NOMO-1 treated with dmso at 0.1 percent for 144 hours (cell line): ENCODE measurements around the gene CA5A.
A peak's percentile ranks its signal among the peaks of the same experiment; 100 is the strongest.
"Not testable (repeated sequence)": the region's sequence is repeated elsewhere in the genome, so short reads cannot be mapped to it uniquely, and the experiment has no call there.

Experiments
- DNase-seq: peaks from one replicate; lab custom pipeline; 2025; ENCODE audit not compliant: unreplicated experiment; lab: John Stamatoyannopoulos, UW

Gene CA5A

DNA sequence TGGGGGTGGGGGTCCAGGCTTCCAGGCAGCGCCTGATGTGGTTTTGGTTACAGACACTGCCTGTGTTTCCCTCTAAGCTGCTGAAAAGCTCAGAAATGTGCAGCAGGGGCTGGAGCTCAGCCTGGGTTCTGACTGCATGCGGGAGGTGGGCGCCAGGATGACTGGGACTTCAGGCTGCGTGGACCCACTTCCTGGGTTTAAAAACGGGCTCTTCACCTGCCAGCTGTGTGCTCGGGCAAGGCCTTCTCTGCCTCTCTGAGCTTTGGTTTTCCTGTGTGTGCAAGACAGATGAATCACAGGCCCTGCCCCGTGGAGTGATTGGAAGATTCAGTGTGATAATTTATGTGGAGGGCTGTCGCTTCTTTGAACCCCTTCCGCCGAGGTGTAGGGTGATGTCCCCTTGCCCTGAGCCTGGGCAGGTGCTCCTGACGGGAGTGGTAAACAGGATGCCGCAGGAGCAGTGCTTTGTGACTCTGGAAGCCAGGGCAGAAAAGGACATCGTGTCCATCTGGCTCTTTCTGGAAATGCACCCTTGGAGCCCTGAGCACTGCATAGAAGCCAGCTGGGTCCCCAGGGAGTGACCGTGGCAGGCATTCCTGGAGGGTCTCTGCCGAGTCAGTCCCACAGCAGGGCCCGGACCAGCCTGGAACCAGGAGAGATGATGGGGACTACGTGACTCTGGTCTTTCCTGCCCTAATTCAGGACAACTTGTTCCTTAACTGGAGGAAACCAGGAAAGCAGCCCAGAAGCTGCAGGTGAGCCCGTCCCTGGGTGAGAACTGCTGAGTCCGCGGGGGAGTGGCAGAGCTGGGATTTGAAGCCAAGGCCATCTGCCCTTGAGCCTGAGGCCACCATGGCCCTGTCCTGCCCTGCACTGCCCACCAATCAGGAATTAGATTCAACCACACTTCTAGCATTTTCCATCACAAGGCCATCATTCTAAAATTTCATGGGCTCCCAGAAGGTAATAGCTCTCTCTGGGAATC, 38.5 kb downstream of the CA5A start:
- DNase-seq, result no peak

DNA sequence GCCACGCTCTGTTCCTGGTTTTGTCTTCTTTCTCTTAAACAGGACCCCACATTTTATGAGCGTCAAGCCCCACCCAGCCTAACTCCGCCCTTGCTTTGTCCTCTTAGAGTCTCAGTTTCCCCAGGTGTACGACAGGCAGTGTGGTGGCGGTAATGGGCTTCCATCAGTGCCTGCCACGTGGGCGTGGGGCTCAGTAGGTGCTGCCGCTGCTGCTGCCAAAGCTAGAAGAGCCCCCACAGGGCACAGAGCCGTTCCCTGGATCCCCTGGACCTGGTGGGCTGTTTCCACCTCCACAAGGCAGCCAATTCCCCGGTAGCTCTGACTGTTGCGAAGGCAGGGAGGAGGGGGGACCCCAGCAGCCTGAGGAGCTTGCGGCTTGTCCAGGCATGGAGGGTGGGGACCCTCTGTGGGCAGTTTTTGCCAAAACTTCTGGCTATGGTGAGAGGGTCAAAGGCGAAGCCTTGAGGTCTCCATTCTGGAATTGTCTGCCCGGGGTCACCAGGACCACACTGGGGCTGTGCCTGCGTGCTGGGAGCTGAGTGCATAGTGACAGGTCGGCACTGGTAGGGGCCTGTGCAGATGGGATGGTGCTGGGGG, 39.3 kb downstream of the CA5A start:
- DNase-seq, result not testable (repeated sequence)

DNA sequence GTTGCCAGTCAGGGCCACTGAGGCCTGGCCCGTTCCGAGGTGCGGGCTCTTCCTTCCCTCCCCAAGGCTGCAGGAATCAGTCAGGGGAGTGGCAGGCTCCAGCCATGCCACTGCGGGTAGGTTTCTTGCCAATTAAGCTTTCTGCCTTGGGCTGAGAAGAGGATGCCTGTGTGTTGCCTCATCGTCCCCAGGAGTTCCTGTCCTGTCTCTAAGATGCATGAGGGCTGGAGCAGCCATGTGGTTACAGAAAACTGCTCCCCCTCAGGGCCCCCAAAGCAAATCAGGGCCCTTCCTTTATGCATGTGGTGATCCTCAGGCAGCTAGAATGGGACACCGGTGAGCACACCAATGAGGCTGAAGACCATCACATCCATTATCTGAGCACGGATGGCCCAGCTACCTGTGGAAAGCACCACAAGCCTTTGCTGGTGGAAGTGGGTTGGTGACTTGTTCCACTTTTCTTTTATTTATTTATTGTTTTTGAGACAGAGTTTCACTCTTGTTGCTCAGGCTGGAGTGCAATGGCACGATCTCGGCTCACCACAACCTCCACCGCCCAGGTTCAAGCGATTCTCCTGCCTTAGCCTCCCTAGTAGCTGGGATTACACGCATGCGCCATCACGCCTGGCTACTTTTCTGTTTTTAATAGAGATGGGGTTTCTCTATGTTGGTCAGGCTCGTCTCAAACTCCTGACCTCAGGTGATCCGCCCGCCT, 40.0 kb downstream of the CA5A start:
- not testable (repeated sequence) for DNase-seq

DNA sequence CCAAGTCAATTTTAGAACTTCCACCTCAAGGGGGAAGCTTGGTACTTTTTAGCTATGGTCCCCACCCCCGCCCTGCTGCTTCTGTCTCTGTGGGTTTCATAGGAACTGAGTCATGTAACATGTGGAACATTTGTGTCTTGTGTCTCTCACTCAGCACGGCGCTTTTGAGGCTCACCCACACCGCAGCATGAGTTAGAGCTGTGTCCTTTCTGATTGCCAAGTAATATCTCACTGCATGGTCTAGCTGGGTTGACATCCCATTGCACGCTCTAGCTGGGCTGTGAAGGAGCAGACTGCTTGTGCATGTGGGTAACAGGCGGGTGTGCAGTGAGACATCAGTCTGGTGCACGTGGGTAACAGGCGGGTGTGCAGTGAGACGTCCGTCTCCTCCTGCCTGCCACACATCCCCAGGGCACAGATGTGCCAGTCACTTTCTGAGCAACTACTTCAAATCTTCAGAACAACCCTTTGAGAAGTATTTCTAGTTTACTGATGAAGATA, 40.6 kb downstream of the CA5A start:
- peak; percentile 18 for DNase-seq

DNA sequence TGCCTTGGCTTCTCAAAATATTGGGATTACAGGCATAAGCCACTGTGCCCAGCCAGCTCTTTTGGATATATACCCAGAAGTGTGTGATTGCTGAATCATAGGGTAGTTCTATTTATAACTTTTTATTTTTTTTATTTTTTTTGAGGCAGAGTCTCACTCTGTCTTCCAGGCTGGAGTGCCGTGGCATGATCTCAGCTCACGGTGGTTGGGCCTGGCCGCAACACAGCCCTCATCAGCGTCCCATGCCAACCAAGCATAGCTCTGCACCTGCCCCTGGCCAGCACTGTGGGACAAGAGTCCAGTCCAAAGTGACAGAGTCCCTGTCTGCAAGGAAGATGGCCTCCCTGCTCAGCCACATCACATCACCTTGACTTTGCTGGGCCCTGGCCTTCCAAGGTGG, 42.3 kb downstream of the CA5A start:
- DNase-seq, result not testable (repeated sequence)

DNA sequence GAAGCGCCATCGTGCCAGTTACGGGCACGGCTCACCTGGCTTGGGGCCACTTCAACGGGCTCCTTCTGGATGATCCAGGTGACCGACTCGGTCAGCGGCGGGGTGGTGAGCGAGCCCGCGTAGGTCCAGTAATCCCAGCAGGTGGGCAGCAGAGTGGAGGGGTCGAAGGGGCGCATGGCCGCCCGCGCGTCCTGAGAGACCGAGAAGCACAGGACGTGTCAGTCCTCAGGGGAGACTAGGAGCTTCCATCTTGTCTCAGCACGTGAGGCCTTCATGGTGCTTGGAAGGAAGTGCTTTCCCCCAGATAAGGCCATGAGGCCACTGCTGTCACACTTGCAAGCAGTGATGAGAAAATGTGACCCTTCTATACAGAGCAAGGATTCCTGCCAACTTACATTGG, 44.6 kb downstream of the CA5A start:
- no peak for DNase-seq

DNA sequence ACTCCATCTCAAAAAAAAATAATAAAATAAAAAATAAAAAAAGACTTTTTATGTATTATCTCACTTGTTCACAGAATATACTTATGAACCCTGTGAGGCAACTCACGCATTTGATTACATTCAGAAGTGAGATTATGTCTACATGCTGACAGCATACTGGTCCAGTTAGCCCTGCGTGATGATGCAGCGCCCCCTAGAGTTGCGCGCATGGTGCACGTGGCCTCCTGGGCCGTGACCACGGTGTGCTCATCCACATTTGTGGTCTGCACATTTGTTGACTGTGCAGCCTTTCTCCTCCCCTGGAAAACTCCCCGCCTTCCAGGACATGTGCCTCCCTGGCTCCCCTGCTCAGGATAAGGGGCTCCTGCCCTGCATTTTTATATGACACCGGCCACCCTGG, 46.6 kb downstream of the CA5A start:
- not testable (repeated sequence) for DNase-seq

DNA sequence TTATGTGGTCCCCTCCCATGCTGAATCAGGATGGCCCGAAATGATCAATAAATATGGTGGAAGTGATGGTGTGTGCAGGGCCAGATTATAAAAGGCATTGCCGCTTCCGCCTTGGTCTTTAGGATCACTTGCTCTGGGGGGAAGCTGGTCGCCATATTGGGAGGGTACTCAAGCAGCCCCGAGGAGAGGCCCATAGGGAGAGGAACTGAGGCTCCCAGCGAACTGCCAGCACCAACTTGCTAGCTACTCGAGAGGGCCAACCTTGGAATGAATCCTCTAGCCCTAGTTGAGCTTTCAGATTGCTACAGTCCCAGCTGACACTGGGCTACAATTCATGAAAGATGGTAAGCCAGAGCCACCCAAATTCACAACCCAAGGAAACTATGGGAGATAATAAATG, 48.0 kb downstream of the CA5A start:
- DNase-seq, result not testable (repeated sequence)

DNA sequence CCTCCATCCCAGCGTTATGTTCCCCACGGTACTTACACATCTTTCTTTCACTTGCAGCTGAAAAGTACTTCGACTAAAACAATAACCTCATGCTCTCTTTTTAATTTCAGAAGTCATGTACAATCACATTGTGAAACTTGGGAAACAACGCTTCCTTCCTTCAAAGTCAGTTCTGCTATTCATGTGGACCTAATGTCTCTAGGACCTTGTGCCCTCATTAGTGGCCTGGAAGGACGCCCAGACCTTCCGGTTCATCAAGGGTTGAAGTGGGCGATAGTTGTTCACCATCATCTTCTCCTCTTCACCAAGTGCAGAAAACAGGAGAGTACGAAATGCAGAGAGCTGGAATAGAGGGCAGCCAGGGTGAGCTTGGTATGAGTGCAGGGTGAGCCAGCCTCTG, 48.4 kb downstream of the CA5A start:
- DNase-seq, result not testable (repeated sequence)

DNA sequence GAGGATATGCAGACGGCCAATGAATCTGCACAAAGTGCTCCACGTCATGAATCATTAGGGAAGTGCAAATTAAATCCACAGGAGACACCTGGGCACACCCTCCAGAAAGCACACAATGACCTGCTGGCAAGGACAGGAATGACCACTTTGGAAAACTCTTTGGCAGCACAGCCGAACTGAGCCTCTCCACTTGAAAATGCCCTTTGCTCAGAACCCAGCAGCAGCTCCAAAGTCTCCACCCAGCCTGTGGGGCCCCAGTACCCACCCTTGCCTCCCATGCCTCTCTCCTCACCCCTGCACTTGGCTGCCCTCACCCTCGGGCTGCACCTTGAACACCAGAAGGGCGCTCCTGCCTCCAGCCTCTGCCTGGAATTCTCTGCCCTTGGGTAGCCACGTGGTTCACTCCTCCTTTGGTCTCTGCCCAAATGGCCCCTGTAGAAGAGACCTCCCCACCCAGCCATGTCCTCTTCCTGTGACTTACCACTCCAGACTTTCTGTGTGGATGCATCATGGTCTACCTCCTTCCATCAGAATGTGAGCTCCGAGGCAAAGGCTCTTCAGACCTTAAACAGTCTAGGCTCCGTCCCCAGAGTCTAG, 50.9 kb downstream of the CA5A start:
- DNase-seq, result not testable (repeated sequence)

DNA sequence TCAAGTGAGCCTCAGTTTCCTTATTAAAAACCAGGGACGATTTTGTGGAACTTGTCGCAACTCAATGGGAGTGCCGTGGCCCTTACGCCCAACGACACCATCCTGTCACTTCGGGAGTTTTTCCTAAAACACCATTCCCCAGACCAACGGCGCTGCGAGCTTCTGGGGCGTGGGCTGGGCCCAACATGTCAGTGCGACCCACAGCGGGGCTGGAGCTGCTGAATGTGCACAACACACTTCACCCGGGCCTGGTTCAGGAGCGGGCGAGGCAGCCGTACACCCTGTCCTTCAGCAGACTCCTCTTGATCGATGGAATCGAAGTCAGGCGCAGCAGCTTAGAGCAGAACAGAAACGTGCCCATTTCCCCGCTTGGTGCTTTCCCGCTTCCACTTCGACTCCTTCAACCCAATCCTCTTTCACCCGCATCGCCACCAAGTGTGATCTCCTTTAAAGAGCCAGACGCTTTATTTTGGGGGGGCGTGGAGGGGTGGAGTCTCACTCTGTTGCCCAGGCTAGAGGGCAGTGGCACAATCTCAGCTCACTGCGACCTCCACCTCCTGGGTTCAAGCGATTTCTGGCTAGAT, 53.8 kb downstream of the CA5A start:
- no peak for DNase-seq

DNA sequence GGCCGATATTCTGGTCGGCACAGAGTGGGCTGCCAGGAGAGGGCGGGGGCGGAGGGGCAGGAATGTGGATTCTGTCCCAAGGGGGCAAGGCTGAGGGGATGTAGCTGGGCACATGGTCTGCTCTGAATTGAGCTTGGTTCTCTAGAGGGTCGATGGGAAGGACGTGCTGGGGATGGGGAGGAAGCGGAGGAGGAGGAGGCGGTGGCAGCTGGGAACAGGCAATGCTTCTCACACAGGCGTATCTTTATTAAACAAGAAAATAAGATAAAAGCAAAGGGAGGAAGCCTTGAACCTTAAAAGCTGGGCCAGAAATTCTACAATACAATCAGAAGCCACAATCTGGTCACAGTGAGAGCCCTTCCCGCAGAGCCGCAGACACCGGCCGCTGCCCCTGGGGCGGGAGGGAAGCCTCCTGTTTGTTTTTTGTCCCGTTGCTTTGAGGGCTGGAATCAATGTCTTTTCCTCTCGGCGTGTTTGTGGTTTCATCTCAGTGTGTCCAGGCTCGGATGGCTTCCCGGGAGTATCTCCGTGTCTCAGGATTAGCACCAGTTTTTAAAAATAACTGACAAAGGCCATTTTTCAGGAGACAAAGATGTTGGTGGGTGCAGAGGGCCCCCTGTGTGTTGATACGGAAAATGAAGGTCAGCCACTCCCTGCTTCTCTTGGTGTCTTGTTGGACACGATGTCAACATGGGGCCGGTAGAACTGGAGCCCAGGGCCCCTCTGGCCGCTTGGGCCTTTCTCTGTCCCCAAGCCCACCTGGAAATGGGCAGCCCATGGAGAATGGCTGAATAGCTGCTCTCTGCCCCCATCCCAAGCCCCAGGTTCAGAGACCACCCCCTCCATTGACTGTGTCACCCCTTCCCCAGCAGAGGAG, 54.8 kb downstream of the CA5A start:
- no peak for DNase-seq

DNA sequence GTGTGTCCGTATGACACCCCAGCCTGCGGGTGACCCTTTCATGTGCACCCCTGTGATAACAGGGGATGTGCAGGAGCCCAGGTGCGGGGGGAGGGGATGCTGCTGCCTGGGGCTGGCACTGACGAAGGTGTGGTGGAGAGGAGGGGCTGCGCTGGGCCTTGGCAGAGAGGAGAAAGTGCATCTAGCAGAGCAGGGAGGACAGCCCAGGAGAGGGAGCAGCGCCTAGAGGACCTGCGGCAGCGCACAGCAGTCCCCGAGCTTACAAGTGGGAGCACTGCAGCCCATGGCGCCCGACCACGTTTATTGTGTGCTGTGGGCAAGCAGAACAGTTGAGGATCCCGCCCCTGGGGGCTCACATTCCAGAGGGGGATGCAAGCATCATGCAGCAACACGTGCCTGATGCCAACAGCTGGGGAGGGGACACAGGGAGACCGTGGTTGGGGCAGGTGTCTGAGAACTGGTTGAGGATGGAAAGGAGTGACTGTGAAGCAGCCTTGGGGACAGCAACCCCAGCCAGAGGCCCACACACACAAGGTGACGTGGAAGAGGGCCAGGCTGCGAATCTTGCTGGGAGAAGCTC, 56.1 kb downstream of the CA5A start:
- no peak for DNase-seq

DNA sequence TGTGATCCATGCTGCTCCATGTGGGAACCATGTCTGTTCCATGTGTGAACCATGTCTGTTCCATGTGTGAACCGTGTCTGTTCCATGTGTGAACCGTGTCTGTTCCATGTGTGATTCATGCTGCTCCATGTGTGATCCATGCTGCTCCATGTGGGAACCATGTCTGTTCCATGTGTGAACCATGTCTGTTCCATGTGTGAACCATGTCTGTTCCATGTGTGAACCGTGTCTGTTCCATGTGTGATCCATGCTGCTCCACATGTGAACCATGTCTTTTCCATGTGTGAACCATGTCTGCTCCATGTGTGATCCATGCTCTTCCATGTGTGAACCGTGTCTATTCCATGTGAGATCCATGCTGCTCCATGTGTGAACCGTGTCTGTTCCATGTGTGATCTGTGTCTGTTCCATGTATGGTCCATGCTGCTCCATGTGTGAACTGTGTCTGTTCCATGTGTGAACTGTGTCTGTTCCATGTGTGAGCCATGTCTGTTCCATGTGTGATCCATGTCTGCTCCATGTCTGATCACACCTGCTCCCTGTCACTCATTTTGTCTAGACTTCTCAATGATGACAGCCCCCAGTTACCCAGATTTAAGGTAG, 56.8 kb downstream of the CA5A start:
- not testable (repeated sequence) for DNase-seq

DNA sequence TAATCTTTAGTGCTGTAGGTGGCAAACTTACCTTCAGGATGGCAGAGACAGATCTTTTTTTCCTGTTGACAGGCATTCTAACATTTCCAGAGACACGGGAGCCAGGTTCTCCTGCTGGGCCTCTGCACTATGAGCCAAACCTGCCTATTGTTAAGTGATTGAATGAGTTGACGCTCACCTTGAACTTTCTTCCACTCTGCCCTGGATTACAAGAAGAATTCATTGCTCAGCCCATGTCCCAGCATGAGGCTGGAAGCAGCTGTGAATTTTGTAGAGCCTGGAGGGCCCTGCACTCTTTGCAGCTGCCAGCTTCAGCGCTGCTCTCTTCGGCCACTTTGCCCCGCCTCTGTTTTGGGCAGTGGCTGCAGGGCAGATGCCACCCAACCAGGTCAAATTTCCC, 57.6 kb downstream of the CA5A start:
- no peak for DNase-seq

DNA sequence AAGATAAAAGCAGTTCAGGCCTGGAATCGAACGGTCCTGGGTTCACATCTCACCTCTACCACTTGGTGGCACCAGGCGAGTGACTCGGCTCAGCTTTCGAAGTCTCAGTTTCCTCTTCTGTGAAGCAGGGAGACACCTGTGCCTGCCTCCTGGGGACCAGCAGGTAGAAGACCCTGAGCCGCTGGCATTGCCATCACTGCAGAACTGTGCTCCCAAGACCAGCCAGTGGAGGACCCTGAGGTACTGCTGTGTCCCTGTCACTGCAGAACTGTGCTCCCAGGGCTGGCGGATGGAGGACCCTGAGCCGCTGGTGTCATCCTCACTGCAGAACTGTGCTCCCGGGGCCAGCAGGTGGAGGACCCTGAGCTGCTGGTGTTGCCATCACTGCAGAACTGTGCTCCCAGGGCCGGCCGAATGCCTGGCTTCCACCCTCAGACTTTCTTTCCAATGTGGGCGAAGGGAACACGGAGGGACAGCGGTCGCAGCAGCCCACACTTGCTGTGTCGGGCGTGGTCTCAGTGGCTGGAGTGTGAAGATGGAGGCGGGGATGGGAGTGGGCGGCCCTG, 58.3 kb downstream of the CA5A start:
- DNase-seq, result no peak

DNA sequence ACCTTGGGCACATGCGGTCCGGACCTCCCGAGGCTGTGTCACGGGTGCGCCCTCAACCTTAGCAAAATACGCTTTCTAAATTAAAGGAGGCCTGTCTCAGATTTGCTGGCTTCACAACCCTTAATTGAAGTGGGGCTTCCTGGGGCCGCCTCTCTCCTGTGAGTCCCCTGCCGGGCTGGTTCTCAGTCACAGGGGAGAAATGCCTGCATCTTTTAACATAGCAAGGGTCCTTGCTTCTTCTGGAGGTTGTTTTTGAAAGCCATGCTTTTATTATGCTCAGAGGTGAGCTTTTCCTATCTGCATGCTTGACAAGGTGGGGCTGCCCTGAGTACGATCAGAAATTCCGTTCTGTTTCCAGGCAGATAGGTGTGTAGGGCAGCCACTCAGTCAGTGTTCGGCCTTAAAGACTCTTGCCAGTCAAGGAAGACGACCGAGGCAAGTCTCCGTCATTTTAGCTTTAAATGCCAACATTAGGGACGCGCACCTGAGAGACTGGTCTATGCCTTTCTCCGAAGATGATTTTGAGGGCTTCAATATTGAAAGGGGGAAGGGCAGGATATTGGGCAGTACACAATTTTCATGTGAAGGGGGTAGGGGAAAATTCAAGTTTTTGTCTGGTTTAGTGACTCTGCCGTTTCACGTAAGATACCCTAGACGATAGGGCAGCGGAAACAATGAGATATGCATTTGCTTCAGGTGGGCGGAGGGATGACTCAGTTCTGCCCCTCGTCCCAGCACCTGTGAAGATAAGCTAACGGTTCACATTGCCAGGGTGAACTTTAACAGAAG, 61.5 kb downstream of the CA5A start:
- no peak for DNase-seq
